ENCODE results near the gene IPO13.

Gene IPO13

DNA sequence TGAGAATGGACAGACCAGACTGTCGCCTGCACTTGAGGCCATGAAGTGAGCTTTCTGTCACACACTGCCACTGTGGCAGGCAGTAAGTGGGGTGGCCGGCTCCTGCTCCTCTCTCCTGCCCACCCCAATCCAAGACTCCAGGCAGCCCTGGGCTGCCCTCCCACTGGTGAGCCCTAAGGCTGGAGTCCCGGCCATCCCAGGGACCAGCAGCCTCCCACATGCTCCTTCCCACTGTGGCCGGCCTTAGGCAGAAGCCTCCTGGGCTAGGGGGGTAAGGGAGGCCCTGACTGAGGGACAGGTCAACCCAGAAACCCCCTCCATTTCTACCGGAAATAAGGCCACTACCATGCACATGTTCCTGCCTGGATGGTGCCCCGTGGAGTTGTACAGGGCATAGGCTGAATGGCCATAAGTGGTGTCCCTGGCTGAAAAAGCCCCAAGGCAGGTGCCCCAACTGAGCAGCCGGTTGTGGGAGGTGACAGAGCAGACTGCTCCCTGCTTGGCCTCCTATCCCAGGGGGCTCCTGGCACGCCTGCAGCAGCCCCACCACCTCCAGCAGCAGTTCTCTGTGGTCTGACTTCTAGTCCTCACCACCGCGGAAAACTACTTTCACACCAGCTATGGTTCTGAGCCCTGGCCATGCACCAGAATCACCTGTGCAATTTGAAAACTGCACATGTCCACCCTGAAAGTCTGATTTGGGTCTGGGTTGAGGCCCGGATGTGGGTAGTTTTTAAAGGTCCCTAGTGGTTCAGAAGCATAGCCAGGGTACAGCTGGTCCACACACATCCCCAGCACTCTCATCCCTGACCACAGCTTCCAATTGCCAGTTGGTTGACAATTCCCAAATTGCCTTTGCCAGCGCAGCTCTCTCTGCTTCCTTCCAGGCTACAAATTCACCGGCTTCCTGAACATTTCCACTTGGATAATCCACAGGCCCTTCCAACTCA lies 14.8 kb upstream of the IPO13 start:
- no peak for DNase-seq

DNA sequence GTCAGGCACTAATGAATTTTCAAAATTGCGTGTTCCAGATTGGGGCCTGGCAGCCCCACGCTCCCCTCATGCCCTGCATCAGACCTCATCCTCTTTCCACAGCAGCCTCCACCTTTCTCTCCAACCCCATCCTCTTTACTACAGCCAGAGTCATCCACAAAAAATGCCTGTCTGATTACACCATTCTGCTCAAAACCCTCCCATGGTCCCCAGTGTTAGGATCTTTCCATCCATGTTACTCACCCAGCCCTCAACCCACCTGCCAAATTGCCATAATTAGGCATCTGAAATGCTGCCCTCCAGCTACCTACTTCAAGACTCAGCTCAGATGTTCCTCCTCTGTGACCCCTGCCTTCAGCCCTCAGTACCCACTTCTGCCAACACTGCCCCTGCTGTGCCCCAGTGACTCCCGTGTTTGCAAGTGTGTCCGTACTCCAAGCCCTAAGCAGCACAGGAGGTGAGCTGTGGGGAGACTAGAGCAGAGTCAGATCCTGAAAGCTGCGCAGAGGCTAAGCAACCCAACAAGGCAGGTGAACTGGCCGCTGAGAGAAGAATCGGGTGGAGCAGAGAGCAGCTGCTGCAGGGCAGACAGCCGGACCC lies 13.9 kb upstream of the IPO13 start:
- DNase-seq = no peak

DNA sequence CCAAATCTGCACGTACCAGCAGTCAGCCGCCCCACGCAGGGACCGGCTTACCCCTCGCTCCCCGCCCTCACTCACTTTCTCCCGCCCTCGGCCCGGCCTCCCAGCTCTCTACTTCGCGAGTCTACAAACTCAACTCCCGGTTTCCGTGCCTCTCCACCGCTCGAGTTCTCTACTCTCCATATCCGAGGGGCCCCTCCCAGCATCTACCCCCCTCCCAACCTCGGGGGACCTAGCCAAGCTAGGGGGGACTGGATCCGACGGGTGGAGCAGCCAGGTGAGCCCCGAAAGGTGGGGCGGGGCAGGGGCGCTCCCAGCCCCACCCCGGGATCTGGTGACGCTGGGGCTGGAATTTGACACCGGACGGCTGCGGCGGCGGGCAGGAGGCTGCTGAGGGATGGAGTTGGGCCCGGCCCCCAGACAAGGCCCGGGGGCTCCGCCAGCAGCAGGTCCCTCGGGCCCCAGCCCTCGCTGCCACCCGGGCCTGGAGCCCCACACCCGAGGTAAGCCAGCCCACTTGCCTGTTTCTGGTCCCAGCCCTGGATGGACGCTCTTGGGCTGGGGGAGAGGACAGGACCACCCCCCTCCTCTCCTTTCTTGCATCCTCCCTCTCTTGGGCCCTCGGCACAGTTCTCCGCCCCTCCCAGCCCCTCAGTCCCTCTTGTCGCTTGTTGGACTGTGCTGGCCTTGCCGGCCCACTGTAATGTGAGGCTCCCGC lies 13.2 kb upstream of the IPO13 start, which contains the start of gene ARTN:
ARTN (plus strand) TSS at position 416 of the 715 bp plus-strand sequence. CDS start 1,856 bp downstream, outside the sequence.
- no peak for DNase-seq

DNA sequence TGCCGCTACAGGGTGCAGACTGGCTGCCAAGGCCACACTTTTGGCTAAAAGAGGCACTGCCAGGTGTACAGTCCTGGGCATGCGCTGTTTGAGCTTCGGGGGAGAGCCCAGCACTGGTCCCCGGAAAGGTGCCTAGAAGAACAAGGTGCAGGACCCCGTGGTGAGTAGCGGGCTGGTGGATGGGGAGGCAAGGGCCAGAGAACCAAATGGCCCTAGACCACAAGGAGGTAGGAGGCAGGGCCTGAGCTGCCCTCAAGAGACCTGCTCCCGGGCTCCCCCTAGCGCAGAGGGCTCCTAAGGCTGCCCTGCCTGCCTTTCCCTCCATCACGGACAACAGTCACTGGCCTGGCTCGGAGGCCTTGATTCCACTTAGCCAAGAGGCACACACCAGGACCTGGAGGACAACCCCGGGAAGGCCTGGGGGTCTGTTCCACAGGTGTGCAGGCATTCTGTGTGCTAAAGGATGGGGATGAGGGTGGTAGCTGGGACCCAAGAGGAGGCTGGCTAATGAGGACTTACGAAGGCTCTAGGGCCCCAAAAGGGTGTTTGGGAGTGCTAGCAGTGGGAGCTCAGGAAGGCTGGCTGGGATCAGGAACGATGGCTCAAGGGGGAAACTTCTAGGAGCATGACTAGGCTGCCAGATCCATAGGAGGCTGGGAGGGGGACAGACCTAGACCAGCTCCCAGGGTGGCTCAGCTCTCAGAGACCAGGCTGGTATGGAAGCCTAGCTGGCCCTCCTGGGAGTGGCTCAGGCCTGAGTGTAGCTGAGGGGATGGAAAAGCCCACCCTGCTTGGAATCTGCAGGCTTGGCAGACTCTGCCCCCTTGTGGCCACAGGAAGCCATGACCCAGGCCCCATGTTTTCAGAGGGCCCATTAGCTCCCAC lies 12.4 kb upstream of the IPO13 start:
- DNase-seq = peak in 1 of 2 experiments; percentile 36

DNA sequence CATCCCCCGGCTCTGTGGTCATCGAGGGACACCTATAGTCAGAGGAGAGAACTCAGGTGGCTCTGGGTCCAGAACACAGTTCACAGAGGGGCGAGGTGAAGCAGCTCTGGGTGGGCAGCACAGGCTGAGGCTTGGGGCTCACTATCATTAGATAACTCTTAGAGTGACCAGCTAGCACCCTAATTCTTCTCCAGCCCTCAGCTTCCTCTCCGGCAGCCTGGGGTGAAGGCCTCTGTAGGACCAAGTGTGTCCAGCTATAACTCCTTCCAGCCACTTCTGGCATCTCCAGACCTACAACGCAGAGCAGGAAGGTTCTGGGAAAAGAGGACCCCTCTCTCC lies 11.8 kb upstream of the IPO13 start:
- DNase-seq = no peak

DNA sequence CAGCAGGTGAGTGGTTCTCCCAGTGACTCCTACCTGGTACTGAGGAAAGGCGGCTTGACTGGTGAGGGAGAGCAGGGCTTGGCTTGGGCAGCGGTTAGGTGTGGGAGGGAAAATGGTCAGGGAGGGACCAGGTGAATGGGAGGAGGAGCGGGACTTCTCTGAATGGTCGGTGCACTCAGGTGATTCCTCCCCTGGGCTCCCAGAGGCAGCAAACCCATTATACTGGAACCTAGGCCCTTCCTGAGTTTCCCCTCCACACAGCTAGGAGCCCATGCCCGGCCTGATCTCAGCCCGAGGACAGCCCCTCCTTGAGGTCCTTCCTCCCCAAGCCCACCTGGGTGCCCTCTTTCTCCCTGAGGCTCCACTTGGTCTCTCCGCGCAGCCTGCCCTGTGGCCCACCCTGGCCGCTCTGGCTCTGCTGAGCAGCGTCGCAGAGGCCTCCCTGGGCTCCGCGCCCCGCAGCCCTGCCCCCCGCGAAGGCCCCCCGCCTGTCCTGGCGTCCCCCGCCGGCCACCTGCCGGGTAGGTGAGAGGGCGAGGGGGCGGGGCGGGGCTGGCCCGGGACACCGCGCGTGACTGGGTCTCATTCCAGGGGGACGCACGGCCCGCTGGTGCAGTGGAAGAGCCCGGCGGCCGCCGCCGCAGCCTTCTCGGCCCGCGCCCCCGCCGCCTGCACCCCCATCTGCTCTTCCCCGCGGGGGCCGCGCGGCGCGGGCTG lies 10.9 kb upstream of the IPO13 start:
- no peak for DNase-seq

DNA sequence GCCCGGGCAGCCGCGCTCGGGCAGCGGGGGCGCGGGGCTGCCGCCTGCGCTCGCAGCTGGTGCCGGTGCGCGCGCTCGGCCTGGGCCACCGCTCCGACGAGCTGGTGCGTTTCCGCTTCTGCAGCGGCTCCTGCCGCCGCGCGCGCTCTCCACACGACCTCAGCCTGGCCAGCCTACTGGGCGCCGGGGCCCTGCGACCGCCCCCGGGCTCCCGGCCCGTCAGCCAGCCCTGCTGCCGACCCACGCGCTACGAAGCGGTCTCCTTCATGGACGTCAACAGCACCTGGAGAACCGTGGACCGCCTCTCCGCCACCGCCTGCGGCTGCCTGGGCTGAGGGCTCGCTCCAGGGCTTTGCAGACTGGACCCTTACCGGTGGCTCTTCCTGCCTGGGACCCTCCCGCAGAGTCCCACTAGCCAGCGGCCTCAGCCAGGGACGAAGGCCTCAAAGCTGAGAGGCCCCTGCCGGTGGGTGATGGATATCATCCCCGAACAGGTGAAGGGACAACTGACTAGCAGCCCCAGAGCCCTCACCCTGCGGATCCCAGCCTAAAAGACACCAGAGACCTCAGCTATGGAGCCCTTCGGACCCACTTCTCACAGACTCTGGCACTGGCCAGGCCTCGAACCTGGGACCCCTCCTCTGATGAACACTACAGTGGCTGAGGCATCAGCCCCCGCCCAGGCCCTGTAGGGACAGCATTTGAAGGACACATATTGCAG lies 10.2 kb upstream of the IPO13 start:
- DNase-seq = no peak

DNA sequence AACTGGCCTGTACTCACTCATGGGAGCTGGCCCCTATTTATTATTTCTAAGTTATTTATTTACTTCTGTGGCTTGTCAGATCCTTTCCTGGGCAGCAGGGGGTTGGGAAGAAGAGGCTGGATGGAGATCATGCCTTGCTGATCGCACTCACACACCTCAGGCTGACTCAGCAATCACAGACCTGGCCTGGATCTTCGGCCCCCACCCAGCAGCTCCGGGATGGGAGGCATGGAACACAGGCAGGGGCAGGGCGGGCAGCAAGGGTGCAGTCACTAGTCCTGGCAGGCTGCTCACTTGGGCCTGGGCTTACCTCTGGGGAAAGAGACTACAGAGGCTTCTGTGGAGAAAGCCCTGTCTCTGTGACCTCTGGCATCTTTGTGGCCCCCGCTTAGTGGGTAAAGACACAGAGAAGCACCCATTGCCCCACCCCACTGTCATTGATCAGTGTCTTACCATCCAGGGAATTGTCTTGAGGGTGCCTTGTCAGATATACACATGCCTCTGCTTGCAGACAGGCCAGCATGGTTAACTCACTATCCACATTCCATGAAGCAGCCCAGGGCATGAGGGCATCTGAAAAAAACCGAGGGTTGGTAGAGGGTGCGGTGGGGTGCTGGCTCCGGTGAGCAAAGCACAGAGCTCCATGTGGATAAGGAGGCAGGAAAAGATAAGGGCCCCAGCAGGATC lies 9.4 kb upstream of the IPO13 start:
- DNase-seq = no peak

DNA sequence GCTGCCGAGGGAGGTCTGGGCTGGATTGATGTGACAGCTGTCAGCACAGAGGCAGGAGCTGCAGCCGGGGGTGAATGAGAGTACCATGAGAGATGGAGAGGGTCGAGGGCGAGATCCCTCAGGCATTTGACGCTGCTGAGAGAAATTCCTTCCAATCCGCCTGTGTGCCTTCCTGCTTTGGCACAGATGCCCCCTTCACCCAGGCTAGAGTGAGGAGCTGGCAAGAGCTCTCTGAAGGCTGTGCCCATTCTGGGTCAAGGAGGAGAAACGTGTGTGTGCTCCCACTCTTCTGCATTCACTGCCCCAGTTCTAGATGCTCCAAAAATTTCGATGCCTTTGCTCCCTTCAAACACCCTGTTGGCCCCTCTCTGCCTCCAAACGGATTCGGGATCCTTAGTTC lies 8.4 kb upstream of the IPO13 start:
- DNase-seq = no peak

DNA sequence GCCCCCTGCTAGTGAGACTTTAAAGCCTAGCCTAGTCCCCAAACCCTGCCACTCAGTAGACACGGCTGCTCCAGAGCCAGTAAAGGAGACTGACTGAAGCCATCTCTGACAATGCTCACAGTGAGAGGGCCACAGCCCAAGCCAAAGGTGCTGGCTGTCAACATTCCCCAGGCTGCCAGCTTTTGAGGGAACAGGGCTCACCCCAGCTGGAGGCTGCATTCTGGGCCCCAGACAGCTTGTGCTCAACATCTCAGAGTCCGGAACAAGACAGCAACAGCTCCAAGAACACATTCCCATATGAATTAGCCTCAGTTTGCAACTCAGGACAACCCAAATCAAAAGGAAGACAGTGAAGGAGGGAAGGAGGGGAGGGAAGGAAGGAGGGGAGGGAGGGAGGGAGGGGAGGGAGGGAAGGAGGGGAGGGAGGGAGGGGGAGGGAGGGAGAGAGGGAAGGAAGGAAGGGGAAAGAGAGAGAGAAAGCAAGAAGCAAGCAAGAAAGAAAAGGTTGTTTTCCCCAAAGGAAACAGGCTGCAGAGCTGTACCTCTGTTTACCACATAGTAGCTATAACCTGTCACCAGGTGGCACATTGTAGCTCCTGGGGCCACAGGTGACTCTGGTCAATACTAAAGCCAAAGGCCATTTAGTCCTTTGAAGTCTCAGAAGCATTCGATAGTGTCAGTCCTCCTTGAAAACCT lies 7.7 kb upstream of the IPO13 start:
- DNase-seq = no peak

DNA sequence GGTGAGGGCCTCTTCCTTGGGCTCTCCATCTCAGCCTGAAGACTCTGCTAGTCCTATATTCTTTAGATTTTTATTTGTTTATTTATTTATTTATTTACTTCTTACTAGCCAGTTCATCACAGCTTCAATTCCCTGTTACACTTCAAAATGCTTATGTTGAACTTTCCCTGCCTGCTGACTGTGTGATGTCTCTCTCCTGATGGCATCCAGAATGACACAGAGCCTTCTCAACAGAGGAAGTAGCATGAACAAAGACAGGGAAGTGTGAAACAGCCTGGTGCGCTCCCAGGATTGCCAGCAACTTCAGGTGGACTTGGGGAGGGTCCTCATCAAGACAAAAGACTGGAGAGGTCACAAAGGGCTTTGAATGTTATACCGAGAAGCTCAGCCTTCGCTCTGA lies 4.3 kb upstream of the IPO13 start:
- DNase-seq = no peak

DNA sequence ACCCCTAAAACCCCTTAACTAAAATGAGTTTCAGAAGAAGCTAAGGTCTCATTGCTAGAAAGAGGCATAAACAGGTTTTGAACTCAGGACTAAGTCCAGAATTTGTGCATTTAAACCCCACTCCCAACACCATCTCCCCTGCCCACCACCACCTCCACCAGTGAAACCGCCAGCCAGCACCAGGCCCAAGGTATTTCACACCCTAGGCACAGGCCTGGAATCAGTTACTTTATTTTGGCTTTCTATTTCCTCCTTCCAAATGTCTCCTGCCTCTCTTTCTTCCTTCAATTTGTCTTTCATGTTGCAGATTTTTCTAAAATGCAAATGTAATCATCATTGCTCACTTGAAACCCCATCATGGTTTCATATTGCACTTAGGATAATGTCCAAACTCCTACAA lies 1.9 kb upstream of the IPO13 start:
- no peak for DNase-seq

DNA sequence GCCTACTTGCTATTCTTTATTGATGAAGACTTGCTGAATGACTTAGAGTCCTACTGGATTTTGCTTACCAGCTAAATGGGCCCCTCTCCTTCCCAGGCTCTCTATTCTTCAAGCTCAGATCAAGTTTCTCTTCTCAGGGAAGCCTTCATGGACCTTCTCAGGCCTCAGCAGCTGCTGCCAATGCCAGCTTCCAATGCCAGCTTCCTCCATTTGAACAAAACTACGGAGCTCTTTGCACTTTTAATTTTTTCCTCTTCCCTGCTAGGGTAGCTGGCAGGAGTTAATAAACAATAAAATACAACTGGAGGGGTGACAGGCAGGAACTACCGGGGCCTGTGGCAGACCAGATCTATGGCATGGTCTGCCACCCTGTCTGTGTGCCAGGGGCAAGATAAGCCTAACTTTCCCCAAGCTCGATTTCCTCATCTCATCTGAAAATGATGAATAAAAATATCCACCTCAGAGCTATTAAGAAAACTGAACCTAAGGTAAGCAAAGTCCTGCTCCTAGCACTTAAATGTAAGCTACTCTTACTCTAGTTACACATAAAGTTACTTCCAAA lies 995 bp upstream of the IPO13 start:
- no peak for DNase-seq

DNA sequence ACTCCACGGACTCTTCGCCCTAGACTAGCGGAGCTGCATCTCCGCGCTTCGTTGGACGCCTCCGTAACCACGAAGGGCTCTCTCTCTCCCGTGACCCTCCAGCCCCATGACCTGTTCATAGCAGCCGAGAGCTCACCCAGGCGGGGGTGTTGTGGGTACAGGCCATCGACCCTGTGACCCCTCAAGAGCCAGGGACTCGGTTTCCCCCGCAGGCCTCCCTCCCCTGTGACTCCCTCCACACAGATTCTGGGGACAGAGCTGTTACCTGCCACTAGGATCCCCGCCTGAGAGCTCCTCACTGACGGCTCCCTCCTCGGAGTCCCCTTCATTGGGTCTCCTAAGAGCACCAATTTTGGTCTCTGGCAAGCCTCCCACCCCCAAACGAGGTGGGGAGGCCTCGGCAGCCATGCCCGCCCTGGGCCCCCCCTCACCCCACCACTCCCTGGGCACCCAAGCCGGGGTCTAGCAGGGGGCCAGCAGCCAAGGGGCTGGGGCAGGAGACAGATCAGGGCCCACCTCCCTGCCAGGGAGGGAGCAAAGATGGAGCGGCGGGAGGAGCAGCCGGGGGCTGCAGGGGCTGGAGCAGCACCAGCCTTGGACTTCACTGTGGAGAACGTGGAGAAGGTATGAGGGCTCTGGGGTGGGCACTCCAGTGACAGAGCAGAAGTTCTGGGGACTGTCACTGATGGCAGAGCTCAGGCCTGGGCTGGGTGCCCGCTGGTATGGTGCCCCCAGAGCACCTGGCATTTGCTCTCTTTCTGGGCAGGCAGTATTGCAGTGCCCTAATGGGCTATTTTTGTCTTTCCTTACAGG lies 517 bp downstream of the IPO13 start:
- no peak for DNase-seq

DNA sequence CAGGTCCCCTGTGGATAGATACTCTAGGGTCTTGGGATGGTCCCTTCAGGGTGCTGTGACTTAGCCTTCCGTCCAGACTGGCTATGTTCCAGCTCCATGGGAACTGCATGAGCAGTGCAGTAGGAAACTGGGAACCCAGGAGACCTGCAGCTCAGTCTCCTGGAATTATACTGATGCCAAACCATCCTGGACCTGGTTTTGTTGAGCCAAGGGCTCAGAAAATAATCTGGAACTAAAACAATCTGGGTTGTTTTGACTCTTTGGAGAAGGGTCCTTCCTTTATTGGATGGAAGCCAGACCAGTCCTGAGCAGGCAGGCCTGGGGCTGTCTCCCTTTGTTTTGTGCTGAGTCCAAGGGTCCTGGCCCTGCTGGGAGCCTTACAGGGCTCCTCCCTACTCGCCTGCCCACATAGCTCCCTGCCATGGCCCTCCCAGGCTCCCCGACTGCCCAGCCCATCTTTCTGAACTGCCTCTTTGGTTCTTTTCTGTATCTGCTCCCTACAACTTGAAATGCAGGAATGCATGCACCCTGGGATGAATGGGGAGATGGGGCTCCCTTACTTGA lies 1.2 kb downstream of the IPO13 start:
- DNase-seq = no peak

DNA sequence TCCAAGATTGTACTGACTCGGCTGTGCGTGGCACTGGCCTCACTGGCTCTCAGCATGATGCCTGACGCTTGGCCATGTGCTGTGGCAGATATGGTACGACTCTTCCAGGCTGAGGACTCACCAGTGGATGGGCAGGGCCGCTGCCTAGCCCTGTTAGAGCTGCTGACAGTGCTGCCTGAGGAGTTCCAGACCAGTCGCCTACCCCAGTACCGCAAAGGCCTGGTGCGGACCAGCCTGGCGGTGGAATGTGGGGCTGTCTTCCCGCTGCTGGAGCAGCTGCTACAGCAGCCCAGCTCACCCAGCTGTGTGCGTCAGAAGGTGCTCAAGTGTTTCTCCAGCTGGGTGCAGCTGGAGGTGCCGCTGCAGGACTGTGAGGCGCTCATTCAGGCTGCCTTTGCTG lies 2.9 kb downstream of the IPO13 start:
- DNase-seq = no peak

DNA sequence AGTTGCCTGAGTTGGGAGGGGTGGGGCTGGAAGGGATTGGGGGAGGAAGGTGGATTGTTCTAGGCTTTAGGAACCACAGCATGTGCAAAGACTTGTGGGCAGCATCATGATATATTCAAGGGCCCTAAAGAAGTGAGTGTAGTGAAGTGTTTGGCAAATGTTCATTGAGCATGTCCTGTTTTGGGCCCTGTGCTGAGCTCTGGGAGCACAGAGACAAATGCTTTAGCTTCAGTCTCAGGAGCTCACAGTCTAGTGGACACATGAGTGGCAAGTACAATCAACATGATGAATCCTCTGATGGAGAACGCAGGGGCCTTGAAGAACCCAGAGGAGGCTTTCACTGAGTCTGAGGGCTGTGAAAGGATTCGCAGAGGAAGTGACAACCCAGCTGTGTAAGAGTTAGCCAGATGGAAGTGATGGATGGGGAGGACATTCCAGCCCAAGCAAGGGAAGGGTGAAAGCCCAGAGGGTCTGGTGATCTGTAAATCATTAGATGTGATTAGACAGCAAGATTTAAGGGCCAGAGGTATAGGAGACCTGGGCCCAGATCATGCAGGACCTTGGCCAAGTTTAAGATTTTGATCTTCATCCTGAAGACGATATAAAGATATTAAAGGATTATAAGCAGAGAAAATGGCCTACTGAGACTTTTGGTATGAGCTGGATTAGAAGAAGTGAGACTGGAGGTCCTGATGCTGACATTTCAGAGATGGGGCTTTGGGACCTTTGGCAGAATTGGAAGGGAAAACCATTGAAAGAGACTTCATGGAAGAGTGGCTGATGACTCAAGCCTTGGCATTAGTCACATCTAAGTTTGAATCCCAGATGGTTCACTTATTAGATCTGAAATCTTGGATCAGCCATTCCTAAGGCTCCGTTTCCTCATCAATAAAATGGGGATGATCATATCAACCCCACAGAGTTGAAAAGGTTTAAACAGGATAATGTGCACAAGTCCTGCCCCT lies 4.6 kb downstream of the IPO13 start:
- no peak for DNase-seq
